ELF-1 (cell line): ENCODE measurements around the gene KIF2C.
"Not testable (repeated sequence)": the region's sequence is repeated elsewhere in the genome, so short reads cannot be mapped to it uniquely, and the experiment has no call there.

ENCODE experiments used
- DNase-seq: peaks from one replicate; pipeline ENCODE4 v3.0.0-alpha.2; 2016; ENCODE audit warnings: low read depth, low spot score

Gene KIF2C

GRCh38 chr1:44739307-44740178 is at the start of gene KIF2C:
Gene KIF2C, plus strand, starts transcription at chr1:44739837. Its CDS starts 96 bp downstream, at chr1:44739933.
- peak; percentile 97 for DNase-seq

- no peak for DNase-seq
Measured at GRCh38 chr1:44693159-44693558, 46.5 kb upstream of the KIF2C start.

GRCh38 chr1:44693900-44694299 is 45.7 kb upstream of the KIF2C start:
- DNase-seq: no peak

GRCh38 chr1:44694863-44695478 is 44.7 kb upstream of the KIF2C start:
- DNase-seq: no peak

GRCh38 chr1:44695671-44696070 is 44.0 kb upstream of the KIF2C start:
- no peak for DNase-seq

GRCh38 chr1:44696101-44696500 is 43.5 kb upstream of the KIF2C start:
- no peak for DNase-seq

GRCh38 chr1:44696789-44697345 is 42.8 kb upstream of the KIF2C start:
- DNase-seq: no peak

GRCh38 chr1:44698138-44698537 is 41.5 kb upstream of the KIF2C start:
- DNase-seq: no peak

- DNase-seq: not testable (repeated sequence)
Measured at GRCh38 chr1:44699375-44699774, 40.3 kb upstream of the KIF2C start.

- DNase-seq: no peak
Measured at GRCh38 chr1:44700573-44700972, 39.1 kb upstream of the KIF2C start.

- DNase-seq: no peak
Measured at GRCh38 chr1:44701141-44701573, 38.5 kb upstream of the KIF2C start.

GRCh38 chr1:44705470-44705869 is 34.2 kb upstream of the KIF2C start:
- DNase-seq: no peak

- no peak for DNase-seq
Measured at GRCh38 chr1:44705938-44706337, 33.7 kb upstream of the KIF2C start.

- no peak for DNase-seq
Measured at GRCh38 chr1:44707112-44707881, 32.3 kb upstream of the KIF2C start.

- DNase-seq: peak; percentile 46
Measured at GRCh38 chr1:44707959-44708831, 31.4 kb upstream of the KIF2C start.

- DNase-seq: no peak
Measured at GRCh38 chr1:44713321-44713781, 26.3 kb upstream of the KIF2C start.

GRCh38 chr1:44714532-44714931 is 25.1 kb upstream of the KIF2C start:
- no peak for DNase-seq

- DNase-seq: peak; percentile 87
Measured at GRCh38 chr1:44714944-44715571, 24.6 kb upstream of the KIF2C start.

GRCh38 chr1:44717156-44717555 is 22.5 kb upstream of the KIF2C start:
- DNase-seq: no peak

- DNase-seq: no peak
Measured at GRCh38 chr1:44717653-44718052, 22.0 kb upstream of the KIF2C start.
